Dendritic cell treated with granulocyte-macrophage colony-stimulating factor and Interleukin-4, amounts not matched to agents 40 ng/mL and 50 ng/mL, for 4 days (primary cell): ENCODE data around the gene ONECUT1.

Source experiments
- H3K27ac Mint-ChIP-seq: one replicate; pipeline ENCODE4 v1.8.0; 2022; ENCODE audit warnings: mild to moderate bottlenecking, mixed read lengths
- H3K27me3 Mint-ChIP-seq: one replicate; pipeline ENCODE4 v1.8.0; 2022; ENCODE audit warnings: mild to moderate bottlenecking, mixed read lengths
- H3K36me3 Mint-ChIP-seq: one replicate; pipeline ENCODE4 v1.8.0; 2022; ENCODE audit warnings: low read depth, mixed read lengths
- H3K4me1 Mint-ChIP-seq: one replicate; pipeline ENCODE4 v1.8.0; 2022; ENCODE audit warnings: low read depth, mixed read lengths
- H3K4me3 Mint-ChIP-seq: one replicate; pipeline ENCODE4 v1.8.0; 2022; ENCODE audit warnings: mild to moderate bottlenecking, moderate library complexity, mixed read lengths
- H3K9me3 Mint-ChIP-seq: one replicate; pipeline ENCODE4 v1.8.0; 2022; ENCODE audit warnings: mixed read lengths
- intact Hi-C: fragments of 100-400 bp; cut with micrococcal nuclease; formaldehyde crosslinking; loops from one replicate; pipeline ENCODE4 v1.15.0; 2022

The ONECUT1 gene

DNA sequence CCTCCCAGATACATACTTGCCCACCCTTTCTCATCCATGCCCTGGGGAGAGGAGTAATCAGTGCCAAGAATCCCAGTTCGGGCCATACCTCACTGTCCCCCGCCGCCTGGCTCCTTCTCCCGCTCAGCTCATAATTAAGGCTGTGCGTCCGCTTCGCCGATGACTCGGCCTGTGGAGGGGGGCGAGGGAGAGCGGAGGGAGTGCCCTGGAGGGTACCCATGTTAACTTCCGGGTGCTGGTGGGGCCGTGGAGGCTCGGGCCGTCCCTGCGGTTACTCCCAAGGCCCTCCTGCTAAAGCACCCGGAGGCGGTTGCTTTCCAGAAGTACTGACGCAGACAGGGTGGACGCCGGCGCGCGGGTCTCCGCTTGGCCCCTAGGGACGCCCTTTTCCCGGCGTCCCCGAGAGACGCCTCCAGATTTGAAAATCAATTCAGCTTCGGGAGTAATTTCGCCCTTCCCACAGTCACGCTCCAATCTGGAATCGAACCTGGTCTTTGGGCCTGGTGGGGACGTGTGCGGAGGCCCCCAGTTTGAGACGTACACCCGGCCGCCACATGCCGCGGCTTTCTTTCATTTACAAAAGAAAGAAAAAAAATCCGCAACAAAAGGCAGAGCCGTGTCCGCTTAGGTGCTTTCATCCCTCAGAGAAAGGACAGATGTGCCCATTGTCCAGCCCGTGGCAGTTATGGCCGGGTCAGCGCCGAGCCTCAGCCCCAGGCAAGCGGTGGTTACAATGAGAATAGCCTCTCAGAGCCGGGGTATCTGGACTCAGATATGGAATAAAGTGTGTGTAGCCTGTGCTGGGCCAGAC lies 1.0 kb upstream of the ONECUT1 start:
- H3K27ac Mint-ChIP-seq, result no peak overlapping the region
- H3K4me1 Mint-ChIP-seq, result peaks cover 43% of the 10 kb centered on the region
- H3K4me3 Mint-ChIP-seq, result peak overlapping the region; percentile 18
- peaks cover 96% of the 10 kb centered on the region for H3K27me3 Mint-ChIP-seq
- no peaks in the 10 kb centered on the region for H3K36me3 Mint-ChIP-seq
- intact Hi-C loops, result no loop called here
- no peaks in the 10 kb centered on the region for H3K9me3 Mint-ChIP-seq

- intact Hi-C loops, result no loop called here
- Mint-ChIP-seq H3K27ac (no peak overlapping the region), H3K27me3 (peaks cover 96% of the 10 kb centered on the region), H3K9me3 (no peaks in the 10 kb centered on the region), H3K36me3 (no peaks in the 10 kb centered on the region), H3K4me1 (peaks cover 42% of the 10 kb centered on the region), H3K4me3 (peak overlapping the region; percentile 72)
These were observed 451 bp downstream of the ONECUT1 start for GRCh38 chr15:52789601-52790168.

- no peaks in the 10 kb centered on the region for H3K9me3 Mint-ChIP-seq
- H3K27me3 Mint-ChIP-seq, result peaks cover 96% of the 10 kb centered on the region
- intact Hi-C loops, result no loop called here
- no peaks in the 10 kb centered on the region for H3K36me3 Mint-ChIP-seq
- no peak overlapping the region for H3K27ac Mint-ChIP-seq
- H3K4me3 Mint-ChIP-seq, result peak overlapping the region; percentile 52
- peaks cover 45% of the 10 kb centered on the region for H3K4me1 Mint-ChIP-seq
These were observed 1.0 kb downstream of the ONECUT1 start for GRCh38 chr15:52789008-52789600.

DNA sequence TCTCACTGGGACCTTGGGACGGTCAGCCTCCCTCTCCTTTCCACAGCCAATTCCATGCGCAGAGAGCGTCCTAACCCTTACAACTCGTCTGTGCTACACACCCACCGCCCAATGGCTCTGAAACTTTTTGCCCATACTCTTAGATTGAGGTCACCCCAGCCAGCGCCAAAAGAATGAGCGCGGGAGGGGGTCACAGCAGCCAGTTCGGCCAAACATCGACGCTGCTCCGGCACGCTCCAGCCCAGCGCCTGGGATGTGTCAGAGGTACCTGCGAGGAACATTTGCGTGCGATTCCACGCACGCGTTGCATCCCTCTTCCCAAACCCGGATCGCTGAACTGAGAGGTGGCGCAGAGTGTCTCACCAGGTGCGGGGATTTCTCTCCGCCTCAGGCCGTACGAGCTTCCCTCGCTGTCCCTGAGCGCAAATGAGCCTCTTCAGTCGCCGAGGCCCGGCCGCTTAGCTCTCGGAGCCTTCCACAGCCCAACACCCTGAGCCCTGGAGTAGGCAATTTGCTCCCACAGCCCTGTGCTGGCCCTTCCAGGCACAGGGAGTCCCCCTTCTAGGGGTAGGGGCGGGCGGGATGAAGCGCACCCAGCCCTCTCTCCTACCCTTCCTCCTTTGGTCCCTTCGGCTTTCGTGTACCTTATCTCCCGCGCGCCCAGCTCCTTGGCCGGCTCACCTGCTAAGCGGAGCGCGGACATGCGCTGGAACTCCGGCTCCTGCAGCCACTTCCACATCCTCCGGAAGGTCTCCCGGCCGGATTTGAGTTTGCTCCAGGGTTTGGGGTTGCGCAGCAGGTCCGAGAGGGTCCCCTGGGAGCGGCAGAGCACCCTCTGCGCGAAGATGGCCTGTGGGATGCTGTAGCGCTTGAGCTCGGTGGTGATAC lies 1.8 kb downstream of the ONECUT1 start:
- H3K4me3 Mint-ChIP-seq, result no peak overlapping the region
- intact Hi-C loops, result no loop called here
- no peaks in the 10 kb centered on the region for H3K9me3 Mint-ChIP-seq
- H3K27me3 Mint-ChIP-seq, result peaks cover 96% of the 10 kb centered on the region
- peaks cover 53% of the 10 kb centered on the region for H3K4me1 Mint-ChIP-seq
- H3K36me3 Mint-ChIP-seq, result no peaks in the 10 kb centered on the region
- no peak overlapping the region for H3K27ac Mint-ChIP-seq

- Mint-ChIP-seq H3K4me1 (peaks cover 51% of the 10 kb centered on the region), H3K27me3 (peaks cover 96% of the 10 kb centered on the region), H3K27ac (no peak overlapping the region), H3K9me3 (no peaks in the 10 kb centered on the region), H3K4me3 (no peak overlapping the region), H3K36me3 (no peaks in the 10 kb centered on the region)
- intact Hi-C loops, result no loop called here
These were observed 2.5 kb downstream of the ONECUT1 start for GRCh38 chr15:52787549-52788098.

DNA sequence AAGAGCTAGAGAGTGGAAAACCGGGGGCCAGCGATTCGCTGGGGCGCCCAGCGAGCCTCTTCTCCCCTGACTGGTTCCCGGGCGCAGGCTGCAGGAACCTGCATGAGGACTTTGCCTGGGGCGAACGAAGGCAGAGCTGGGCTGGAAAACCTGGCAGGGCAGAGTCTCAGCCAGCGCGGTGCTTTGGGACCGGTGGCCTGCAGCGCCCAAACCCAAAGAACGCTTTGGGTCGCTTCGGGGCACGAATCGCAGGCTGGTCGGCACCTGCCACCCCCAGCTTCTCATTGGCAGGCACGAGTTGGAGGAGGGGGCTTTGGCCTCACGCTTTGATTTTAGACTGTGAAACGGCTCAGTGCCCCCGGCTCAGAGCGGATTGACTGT lies 3.0 kb downstream of the ONECUT1 start:
- Mint-ChIP-seq H3K36me3 (no peaks in the 10 kb centered on the region), H3K27ac (no peak overlapping the region), H3K9me3 (no peaks in the 10 kb centered on the region), H3K4me3 (no peak overlapping the region), H3K27me3 (peaks cover 94% of the 10 kb centered on the region), H3K4me1 (peaks cover 51% of the 10 kb centered on the region)
- intact Hi-C loops, result no loop called here

DNA sequence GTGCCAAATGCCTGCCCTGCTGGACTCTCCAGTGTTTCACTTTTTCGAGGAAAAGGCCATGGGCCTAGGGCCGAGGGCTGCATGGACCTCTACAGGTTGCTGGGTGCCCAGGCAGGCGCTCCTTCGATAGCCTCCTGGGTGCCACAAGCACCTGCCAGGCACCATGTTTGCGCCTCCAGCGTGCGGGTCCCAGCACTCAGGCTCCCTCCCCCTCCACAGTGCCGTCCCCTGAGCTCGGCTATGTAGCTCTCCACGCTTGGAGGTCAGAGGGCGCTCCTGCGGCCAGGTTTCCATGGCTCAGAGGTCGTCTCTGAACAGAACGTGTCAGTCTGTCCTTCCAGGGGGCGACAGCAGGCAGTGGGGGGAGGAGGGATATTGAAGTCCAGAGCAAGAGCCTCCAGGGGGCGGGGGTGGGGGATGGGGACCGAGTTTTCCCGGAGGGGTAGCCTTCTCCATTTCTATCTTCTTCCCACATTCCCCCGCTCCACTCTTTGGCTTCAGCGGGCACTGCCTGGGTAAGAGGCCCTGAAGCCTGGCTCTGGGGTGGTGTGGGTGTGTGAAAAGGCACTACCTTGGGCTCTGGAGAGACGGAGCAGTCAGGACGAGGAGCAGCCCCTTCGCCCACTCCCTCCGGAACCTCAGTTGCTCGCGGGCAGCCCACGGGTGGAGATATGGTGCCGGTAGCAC lies 3.6 kb downstream of the ONECUT1 start:
- Mint-ChIP-seq H3K27ac (no peak overlapping the region), H3K9me3 (no peaks in the 10 kb centered on the region), H3K4me3 (no peak overlapping the region), H3K27me3 (peaks cover 91% of the 10 kb centered on the region), H3K4me1 (peaks cover 51% of the 10 kb centered on the region), H3K36me3 (no peaks in the 10 kb centered on the region)
- intact Hi-C loops, result no loop called here

- Mint-ChIP-seq H3K4me1 (peaks cover 52% of the 10 kb centered on the region), H3K9me3 (no peaks in the 10 kb centered on the region), H3K36me3 (no peaks in the 10 kb centered on the region), H3K27me3 (peaks cover 87% of the 10 kb centered on the region), H3K4me3 (no peak overlapping the region), H3K27ac (no peak overlapping the region)
- intact Hi-C loops, result no loop called here
These were observed 4.3 kb downstream of the ONECUT1 start for GRCh38 chr15:52785672-52786406.

DNA sequence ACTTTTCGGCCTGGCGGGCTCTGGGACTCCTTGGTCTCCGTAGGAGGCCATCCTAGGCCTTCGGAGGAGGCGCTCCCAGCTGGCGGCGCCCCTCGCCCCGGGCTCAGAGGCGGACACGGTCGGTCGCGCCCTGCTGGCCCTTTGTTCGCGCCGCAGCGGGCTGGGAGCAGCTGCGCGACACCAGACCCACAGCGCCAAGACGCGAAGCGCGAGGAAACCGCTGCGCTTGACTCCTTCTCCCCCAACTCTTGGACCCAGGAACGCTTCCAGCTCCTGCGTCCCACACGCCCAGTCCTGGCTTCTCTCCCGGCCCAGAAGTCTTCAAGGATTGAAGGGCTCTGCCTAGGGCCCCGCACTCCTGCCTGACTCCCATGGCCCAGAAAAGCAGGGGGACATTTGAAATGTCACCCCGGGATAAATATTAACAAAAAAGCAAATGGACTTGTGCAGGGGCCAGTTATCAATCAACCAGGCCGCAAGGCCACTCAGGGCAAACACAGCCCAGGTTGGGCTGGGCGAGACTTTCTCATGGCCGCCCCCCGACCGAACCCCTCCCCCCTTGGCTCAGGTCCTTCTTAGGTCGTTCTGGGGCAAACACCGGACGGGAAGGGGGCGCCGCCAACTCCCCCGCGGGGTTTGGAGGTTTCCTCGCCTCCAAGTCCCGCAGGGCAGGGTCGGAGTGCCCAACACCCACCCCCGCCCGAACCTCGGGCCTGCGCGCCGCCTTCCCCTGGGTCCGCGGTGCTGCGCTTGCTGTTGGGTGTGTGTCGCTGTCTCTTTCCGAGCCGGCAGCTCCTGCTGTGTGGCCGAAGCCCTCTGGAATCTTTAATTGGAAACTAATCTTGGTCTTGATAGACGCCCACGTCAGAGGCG lies 5.1 kb downstream of the ONECUT1 start:
- Mint-ChIP-seq H3K4me1 (peaks cover 53% of the 10 kb centered on the region), H3K36me3 (no peaks in the 10 kb centered on the region), H3K27ac (no peak overlapping the region), H3K4me3 (no peak overlapping the region), H3K27me3 (peaks cover 80% of the 10 kb centered on the region), H3K9me3 (no peaks in the 10 kb centered on the region)
- intact Hi-C loops, result loop anchor here (5.0 kb wide), 1 partner anchor 412 kb away; no protein-coding TSS in a partner anchor

DNA sequence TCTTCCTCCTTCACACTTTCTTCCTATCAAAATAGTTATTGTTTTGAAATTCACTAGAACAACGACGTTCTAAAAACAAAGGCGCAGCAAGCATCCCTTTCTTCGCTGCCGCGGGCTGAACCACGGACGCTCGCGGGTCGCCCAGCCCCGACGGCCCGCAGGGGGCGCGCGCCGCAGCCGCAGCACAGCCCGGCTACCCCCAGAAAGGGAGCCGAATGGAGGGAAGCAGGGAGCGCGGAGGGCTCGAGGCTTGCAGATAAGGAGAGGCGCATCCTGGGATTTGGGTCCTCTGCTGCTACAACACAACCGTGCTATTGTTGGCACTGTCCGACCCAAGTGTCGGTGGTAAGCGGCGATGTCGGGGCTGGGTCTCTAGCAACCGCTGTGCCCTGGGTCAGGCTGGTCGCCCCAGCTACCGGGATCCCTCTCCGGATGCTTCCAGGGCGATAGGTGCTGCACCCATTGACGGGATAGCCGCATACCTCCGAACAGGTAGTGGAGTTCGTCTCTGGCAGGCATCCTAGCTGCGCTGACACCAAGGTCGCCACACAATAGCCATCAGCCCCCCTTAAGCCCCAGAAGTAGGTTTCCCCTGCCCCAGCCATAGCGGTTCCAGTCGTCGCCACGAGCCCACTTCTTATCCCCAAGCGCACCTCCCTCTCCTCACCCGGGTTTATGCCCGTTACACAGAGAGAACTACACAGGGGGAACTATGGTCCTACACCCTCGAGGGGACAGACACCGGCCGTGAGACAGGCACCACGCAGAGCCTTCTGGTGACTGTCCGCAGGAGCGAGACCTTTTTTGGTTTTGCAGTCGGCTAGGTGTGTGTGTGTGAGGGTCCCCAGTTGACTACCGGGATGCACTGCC lies 6.0 kb downstream of the ONECUT1 start:
- H3K9me3 Mint-ChIP-seq, result no peaks in the 10 kb centered on the region
- peaks cover 71% of the 10 kb centered on the region for H3K27me3 Mint-ChIP-seq
- no peak overlapping the region for H3K27ac Mint-ChIP-seq
- intact Hi-C loops, result loop anchor here (5.0 kb wide), 1 partner anchor 413 kb away; no protein-coding TSS in a partner anchor
- H3K4me1 Mint-ChIP-seq, result peaks cover 50% of the 10 kb centered on the region
- no peaks in the 10 kb centered on the region for H3K36me3 Mint-ChIP-seq
- no peak overlapping the region for H3K4me3 Mint-ChIP-seq

GRCh38 chr15:52783191-52783829 lies 6.8 kb downstream of the ONECUT1 start:
- intact Hi-C loops, result loop anchor here (5.0 kb wide), 1 partner anchor 414 kb away; no protein-coding TSS in a partner anchor
- H3K27me3 Mint-ChIP-seq, result peaks cover 63% of the 10 kb centered on the region
- no peak overlapping the region for H3K4me3 Mint-ChIP-seq
- no peaks in the 10 kb centered on the region for H3K9me3 Mint-ChIP-seq
- peaks cover 46% of the 10 kb centered on the region for H3K4me1 Mint-ChIP-seq
- H3K36me3 Mint-ChIP-seq, result no peaks in the 10 kb centered on the region
- no peak overlapping the region for H3K27ac Mint-ChIP-seq
